Renal pelvis (tissue), 4 donors: ENCODE data around the gene ARSB. TPM values are rescaled to one million over a fixed set of nuclear protein-coding genes. Genes with fewer than 3 reads are reported as not detected.
A peak's percentile ranks its signal among the peaks of the same experiment; 100 is the strongest.
"Not testable (repeated sequence)": the region's sequence is repeated elsewhere in the genome, so short reads cannot be mapped to it uniquely, and the experiment has no call there.

Experiments used
- DNase-seq: peaks from one replicate; pipeline ENCODE4 v3.0.0-alpha.2; 2013
- polyA plus RNA-seq, 3 donors: library from polyadenylated mRNA; unstranded; fragments of 120-200 nt; gene quantifications; one replicate each; pipeline ENCODE4 v1.2.1, GENCODE V29; 2013; ENCODE audit not compliant: insufficient read length in 3 of 3

ARSB gene
- polyA plus RNA-seq, 3 donors: 19.1 to 23.0 (median 21.4) TPM

DNA sequence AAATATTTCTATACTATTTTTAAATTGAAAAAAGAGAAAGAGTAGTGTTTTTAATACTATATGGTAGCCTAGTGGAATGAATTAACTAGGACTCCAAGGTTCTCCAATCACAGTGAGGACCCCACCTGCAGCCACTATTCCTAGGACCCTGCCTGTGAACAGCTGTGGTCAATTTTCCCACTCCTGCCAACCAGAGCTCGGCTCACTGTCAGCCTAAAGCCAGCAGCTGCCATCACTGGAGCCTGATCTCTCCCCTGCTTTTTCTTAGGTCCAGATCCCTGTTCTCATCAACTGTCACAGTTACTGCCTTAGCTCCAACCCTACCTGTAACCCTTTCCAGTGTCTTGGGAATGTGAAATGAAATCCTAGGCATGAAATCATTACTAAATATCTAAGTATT lies 25.3 kb downstream of the ARSB start:
- no peak for DNase-seq

DNA sequence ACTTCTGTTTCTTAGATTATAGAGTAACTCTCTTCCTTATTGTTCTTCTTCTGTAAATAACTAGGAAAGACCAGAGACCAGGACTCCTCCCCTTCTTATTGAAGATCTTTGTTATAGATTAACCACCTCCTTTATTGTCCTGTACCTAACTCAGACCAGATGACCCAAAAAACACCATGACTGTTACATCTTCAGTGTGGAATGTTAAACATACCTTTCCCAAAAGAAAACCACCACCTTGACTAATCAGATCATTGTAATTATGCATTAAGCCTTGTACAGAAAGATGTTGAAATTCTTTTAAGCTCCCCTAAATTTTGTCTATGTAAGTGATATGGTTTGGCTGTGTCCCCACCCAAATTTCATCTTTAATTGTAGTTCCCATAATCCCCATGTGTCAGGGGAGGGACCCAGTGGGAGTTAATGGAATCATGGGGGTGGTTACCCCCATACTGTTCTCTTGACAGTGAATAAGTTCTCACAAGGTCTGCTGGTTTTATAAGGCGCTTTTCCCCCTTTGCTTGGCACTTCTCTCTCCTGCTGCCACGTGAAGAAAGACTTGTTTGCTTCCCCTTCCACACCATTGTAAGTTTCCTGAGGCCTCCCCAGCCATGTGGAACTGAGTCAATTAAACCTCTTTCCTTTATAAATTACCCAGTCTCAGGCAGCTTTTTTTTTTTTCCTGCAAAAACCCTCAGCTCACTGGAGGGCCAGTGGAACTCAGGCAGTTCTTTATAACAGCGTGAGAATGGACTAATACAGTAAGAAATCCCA lies 26.3 kb downstream of the ARSB start:
- DNase-seq: no peak

DNA sequence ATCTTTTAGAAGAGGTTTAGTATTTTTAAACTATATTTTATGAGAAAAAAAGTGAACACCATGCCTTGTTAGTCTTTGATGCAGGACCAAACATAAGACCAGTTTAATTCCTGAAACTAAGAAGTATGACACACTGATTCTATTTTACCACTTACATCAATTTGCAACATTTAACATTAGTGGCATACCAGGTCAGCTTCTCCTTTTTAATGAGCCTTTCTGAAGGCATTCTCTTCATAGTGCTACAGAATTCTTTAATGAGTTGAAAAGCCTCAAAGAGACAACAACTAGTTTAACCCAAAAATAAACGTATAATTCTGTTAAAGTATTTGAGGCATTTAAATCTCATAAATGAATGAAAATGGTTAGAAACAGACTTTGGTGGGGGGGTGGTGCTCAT lies 28.2 kb downstream of the ARSB start:
- DNase-seq: no peak

DNA sequence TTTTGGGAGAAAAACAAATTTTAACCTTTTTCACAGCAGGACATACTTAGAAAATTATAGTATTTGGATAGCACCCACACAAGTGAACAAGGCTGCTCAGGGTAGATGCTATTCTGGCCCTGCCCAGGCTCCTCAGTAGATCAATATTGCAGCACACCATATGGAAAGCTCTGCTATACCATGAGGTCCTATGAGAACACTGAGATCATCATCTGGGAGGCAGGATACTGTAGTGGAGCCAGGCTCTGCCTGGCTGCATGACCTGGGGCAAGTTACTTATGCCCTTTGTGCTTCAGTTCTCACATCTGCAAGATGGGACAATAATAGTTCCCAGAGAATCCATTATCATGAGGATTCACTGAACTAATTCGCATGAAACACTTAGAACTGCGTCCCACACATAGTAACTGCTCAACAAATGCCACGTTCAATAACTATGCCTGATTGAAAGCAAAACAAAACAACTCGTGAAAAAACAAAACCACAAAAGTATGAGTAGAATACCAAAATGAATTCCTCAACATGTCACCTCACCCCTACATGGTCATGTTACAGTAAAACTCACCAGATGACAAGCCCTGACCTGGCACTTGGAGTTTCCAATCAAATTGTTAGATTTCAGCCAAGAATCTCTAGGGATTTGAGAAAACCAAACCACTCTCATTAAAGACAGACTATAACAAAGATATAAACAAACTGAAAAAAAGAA lies 31.9 kb downstream of the ARSB start:
- no peak for DNase-seq

DNA sequence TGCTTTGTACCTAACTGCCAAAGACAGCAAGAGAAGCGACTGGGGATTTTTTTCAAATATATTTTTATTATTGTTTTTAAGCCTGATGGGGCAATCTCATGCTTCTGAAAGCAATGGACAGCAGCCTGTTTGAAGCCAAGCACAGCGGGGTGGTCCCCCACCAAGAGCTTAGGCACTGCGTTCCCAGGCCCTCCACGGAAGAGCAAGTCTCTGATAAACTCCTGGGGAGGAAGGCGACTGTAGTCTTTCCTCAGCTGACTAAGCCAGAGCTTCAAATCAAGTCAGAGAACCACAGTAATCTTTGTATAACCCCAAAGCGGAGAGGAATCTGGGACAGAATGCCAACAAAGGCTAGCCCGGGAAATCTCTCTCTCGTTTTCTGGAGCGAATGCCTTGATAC lies 54.4 kb downstream of the ARSB start:
- no peak for DNase-seq

DNA sequence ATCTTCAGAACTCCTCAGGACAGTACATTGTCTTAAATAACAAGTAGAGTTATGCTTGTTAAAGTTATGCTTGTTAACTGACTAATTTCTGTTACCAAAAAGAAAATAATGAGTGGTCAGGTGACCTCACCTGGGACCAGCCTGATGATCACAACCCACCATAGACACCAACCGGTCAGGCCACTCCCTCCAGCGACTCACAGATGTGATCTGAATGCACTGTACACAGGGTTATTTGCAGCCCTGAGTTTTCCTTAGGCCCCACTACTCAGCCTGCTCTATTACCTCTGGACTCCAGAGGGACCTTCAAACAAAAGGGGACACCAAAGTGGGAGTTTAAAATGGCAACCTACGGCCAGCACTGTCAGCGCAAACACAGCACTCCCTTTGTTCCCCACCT lies 55.3 kb downstream of the ARSB start:
- no peak for DNase-seq

DNA sequence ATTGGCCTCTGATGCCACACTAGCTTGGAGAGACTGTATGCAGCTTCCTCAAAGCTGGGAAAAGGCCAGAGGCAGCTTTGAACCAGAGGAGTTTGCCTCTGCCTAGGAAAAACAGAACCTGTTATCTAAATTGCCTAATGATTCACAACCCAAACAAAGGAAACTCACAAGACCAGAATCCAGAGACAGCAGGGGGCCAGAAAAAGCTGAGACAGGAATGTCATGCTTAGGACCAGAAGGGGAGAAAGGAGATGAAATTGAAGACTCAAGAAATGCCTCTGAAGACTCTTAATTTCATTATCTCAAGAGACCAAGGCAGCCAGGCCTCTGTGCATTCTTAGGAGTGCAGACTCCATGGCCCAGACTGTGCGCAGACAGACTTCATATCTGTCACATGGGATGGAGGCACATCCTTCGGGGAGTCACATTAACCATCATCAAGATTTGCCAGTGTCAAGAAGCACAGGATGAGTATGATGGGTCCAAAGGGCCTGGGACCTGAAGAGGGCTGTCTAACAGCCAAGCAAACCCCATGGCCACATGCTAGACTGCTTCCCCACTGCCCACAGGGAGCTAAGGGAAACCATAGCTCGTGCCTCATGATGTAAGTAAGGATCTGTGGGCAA lies 57.3 kb downstream of the ARSB start:
- no peak for DNase-seq

DNA sequence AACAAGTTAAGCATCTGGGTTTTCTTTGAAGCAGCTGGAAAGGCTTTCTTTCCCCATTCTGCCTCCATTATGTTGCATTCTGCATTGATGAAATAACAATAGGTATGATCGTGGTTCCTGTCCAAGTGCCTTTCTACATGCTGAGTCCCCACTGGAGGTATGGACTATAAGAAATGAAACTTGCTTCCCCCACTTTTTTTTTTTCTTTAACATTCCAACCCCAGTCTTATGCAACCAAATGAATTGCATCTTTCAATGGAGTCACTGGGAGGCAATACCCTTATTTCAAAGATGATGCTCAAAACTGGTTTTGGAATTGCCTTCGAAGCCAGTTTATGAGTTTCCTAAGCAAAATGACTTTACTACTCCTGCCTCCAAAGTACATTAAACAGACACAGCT lies 58.9 kb downstream of the ARSB start:
- no peak for DNase-seq

DNA sequence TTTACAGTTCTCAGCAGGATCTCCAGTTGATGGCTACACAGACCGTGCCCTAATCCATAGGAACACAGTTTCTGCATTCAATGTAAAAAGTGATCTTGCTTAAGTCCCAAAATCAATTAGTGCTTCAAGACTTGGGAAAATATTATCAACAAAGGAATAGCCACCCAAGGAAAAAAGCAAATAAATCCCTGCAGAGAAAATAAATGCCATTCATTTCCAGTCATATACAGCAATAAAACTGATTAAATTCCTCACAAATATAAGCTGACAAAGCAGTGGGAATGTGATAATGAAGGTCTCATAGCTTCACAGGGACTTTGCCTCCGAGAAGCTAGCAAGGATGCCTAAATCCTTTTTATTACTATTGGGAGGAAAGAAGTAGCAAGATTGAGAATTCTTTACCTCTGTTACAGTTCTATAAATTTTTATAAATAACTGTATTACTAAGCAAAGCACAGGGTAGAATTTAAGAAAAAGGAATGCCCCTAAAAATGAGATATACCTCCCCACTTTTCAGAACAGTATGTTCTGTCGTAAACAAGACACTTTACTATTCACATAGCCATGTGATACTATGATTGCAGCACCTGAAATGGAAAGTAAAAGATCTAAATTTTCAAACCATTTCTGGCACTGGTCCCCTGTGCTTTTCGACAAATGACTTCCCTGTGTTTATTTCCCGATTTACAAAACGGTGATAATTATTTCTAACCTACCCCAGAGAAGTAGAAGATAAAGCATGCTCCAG lies 59.8 kb downstream of the ARSB start:
- DNase-seq: no peak

DNA sequence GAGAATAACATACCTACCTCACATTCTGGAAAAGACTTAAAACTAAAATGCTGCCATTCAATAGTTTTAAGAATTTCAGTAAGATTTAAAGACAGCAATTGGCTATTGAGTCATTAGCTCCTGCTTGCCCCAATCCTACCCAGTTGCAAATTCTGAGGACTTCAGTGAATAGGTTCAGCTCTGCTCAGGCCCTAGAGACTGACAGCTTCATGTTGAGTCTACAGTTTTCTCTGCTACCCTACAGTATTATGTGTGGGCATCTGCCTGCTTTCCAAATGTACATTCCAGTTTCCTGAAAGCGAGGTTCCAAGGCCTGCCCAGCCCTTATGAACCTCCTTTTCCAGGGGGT lies 61.5 kb downstream of the ARSB start:
- no peak for DNase-seq

DNA sequence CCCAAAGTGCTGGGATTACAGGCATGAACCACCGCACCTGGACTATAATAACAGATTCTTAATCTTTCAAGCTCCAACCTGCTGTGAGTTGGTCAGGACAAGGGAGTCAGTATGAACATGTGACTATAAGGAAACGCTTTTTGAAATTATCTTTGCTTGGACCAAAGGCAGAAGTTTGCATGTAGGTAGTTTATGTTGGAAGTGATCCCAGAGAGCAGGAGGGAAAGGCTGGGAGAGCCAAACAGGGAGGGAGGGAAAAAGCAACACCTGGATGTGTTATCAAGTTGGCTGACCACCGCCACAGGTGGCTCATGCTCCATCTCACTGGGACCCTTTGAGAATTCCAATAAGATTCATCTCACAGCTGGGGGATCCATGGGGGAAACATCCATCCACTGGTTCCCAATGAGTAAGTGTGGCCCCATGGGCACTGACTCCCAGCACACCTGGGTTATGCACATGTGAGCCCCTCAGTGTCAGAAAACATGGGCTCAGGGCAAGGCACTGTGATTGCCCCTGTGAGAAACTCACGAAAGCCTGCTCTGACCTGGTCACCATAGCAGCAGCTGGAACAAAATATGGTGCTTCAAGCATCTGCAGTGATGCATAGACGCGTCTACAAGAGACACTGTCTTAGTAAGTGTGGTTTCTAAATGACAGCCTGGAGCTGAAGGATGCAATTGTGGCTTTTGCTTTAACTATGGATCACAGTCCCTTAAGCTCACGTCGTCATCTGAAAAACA lies 62.1 kb downstream of the ARSB start:
- DNase-seq: no peak

DNA sequence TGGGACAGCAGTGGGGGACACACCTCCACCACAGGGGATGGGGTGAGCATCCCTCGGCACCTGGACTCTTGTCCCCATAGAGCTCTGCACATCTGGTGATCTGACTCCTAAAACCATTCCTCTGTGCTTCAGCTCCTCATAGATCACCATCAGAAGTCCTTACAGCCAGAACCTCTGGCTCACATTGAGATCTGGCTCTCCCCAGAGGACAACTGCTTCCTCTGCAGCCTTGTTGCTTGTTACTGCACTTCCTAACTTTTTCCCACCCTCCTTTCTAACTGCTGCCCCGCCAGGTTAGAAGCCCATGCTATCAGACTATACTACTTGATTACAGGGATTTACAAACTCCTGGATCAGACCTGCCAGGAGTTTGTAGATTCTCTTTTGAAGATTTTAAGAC lies 64.5 kb downstream of the ARSB start:
- no peak for DNase-seq

DNA sequence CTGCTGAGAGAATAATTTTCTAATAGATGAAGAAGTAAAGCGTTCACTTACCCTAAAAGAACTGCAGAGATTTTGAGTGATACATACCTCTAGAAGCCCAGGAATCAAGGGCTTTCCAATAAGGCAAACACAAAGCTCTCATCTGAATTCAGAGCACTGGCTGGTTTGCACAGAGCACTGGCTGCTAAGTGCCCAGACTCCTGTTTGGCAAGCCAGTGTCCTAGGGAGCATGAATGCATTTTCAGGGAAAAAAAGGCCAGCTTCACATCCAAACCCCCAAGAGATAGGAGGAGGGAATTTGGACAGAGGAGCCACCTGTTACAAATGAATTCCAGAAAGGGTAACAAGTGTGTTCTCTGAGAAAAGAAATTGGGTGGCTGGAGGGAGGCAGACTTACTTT lies 65.3 kb downstream of the ARSB start:
- no peak for DNase-seq

DNA sequence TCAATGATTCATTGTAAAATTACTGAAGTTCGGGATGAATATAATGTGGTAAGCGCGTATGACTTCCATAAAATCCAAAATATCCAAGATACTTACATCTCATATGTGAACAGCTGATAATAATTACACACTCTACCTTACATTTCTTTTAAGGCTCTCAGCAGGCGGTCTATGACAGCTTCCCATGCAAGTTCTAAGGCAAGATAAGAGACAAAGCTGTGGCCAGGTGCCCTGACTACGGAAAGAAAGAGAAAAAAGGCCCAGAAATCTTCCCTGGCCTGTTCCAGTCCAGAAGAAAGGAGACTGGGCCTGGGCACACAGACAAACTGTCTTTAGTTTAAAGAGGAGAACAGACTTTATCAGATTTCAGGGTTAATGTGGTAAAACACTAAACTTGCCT lies 69.1 kb downstream of the ARSB start:
- no peak for DNase-seq

DNA sequence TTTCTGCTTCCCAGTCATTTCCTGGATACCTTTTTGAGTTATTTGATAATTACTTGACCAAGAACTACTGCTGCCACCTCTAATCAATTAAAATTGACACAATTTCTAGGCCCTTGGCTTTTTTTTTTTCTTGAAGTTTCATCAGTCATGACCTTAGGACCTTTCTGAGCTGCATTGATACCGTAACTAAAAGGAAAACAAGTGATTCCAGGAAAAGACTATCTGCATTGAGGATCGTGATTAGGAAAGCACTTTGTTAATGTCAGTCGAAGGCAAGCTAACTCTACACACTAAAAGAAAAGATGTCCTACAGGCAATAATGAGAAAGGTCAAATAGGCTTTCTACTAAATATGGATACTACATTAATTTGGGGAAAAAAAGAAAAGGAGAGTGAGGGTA lies 69.9 kb downstream of the ARSB start:
- DNase-seq: no peak

DNA sequence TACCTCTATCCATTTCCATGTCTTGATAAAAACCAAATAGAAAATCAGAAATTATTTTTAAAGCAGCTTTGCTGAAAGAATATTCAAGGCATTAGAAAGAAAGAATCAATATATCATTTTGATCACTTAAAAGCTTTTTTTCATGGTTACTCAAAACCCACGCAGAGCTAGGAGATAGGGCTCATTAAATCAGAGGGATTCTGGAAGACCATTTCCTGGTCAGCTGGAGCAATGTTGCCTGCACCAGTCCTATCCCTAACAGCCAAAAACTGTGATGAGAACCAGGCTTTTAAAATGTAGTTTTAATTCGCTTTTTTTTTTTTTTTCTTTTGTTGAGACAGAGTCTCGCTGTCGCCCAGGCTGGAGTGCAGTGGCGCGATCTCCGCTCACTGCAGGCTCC lies 72.3 kb downstream of the ARSB start:
- no peak for DNase-seq

DNA sequence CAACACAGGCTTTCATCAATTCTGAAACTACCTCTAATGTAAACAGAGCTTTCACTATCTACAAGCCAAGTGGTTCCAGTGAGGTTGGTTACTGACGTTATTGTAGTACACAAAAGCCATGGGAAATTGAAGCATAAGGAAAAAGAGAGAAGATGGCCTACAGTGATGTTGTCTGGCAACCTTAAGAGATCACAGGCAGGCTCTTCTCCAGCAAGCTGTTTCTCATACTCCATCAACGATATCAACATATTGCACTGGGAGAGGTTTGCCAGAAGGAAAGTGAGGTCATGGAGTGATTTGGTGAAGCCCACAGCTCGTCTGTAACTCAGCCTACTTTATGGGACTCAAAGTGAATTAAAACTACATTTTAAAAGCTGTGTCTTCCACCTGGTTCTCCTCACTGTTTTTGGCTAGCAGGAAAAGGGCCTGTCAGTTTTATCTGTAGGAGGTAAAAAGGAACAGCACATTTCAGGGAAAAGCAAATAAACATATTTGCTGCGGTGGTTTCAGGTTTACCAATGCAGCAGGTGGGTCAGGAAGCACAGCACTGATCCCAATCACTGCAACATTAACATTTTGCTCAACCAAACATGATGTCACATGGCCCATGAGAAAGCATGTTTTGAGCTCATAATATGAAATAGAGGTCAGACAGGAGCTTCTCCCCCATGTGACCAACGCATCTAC lies 72.9 kb downstream of the ARSB start:
- DNase-seq: peak; percentile 40

DNA sequence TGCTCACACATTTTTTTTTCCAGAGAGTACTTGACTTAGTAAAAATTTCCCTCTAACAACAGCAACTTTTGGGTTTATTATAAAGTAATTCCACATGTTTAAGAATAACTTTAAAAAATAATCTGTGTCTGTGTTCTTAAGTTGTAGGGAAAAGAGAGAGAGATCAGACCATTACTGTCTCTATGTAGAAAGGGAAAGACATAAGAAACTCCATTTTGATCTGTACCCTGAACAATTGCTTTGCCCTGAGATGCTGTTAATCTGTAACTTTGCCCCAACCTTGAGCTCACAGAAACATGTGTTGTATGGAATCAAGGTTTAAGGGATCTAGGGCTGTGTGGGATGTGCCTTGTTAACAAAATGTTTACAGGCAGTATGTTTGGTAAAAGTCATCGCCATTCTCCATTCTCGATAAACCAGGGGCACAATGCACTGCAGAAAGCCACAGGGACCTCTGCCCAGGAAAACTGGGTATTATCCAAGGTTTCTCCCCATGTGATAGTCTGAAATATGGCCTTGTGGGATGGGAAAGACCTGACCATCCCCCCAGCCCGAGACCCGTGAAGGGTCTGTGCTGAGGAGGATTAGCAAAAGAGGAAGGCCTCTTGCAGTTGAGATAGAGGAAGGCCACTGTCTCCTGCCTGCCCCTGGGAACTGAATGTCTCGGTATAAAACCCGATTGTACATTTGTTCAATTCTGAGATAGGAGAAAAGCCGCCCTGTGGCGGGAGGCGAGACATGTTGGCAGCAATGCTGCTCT lies 75.7 kb downstream of the ARSB start:
- not testable (repeated sequence) for DNase-seq

DNA sequence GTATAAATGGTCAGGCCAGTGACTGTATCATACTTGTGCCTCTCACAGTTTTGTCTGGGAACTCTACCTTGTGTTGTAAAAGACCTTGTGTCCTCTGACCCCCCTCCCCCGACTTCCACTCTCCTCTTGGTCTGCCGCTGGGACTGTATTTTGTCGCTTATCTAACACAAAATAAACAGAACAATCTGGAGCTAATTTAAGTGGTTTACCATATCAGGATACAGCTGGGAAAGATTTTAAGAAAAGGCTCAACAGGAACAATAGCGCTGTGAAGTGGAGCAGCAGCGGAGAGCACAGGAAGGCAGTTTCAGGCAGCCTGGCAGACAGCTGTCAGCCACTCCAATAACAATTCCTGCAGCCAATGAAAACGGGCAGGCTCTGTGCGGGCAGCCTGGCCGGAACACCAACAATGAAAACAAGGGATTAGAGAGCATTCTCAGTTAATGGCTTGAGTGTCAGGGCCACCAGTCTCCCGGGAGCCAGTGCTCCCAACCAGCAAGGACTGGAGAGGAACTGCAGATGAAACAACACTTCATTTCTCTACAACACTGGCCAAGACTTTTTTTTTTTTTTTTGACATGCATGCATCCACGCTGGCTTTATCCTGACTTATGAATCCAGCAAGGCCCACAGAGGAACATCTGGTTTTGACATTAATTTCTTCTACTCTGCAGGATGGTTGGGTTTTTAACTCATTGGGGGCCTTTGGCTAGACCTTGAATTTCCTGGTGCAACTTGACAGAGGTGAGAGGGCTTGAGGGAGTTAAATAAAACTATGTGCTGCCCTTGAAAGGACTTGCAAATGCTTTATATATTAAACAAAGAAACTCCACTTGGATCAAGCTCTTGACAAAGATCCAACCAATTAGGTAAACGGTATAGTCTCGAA lies 76.7 kb downstream of the ARSB start:
- DNase-seq: peak; percentile 67
